Heart left ventricle (tissue), 16 donors: ENCODE measurements around the gene CHRNG. TPM values are rescaled to one million over a fixed set of nuclear protein-coding genes. Genes with fewer than 3 reads are reported as not detected.

Experiments used
- ATAC-seq, 4 donors: fragments of 200-7000 bp; cut with Tn5 transposase; one replicate each; pipeline ENCODE4 v1.9.1; 2020 to 2022; ENCODE audit warnings: moderate library complexity in 4 of 4, mild to moderate bottlenecking in 3 of 4, moderate number of reproducible peaks in 1 of 4
- DNase-seq, 5 donors: peaks; one replicate each; pipeline ENCODE4 v3.0.0-alpha.2; 2020
- H3K27ac ChIP-seq, 12 donors: fragments of 200-600 bp; sonication (generic) in 4 of 12; one replicate each; pipeline versions ENCODE4 v1.5.0 to v1.8.0; 2016 to 2022; ENCODE audit warnings: mild to moderate bottlenecking in 2 of 12
- H3K27me3 ChIP-seq, 9 donors: fragments of 200-600 bp; sonication (generic) in 2 of 9; one replicate each; pipeline versions ENCODE4 v1.5.1 to v1.8.0; 2016 to 2022; ENCODE audit warnings: mild to moderate bottlenecking in 3 of 9
- H3K36me3 ChIP-seq, 9 donors: fragments of 200-600 bp; sonication (generic) in 2 of 9; one replicate each; pipeline versions ENCODE4 v1.5.0 to v1.8.0; 2018 to 2022; ENCODE audit warnings: mild to moderate bottlenecking in 2 of 9
- H3K4me1 ChIP-seq, 12 donors: fragments of 200-600 bp; sonication (generic) in 4 of 12; one replicate each; pipeline versions ENCODE4 v1.5.0 to v1.8.0; 2016 to 2022; ENCODE audit warnings: mild to moderate bottlenecking in 3 of 12
- H3K4me3 ChIP-seq, 12 donors: fragments of 200-600 bp; sonication (generic) in 4 of 12; one replicate each; pipeline versions ENCODE4 v1.5.0 to v1.8.0; 2017 to 2022; ENCODE audit warnings: mild to moderate bottlenecking in 9 of 12, moderate library complexity in 4 of 12
- H3K9me3 ChIP-seq, 12 donors: fragments of 200-600 bp; sonication (generic) in 4 of 12; one replicate each; pipeline versions ENCODE4 v1.5.0 to v1.8.0; 2016 to 2022; ENCODE audit warnings: mild to moderate bottlenecking in 1 of 12
- CTCF ChIP-seq, 12 donors: fragments of 200-600 bp; sonication (generic) in 4 of 12; IDR thresholded peaks; one replicate each; pipeline versions ENCODE4 v1.5.0 to v1.8.0; 2018 to 2022; ENCODE audit warnings: antibody characterized with exemption in 12 of 12, mild to moderate bottlenecking in 5 of 12
- POLR2A ChIP-seq, 2 donors: fragments of 450-650 bp; IDR thresholded peaks; one replicate each; pipeline ENCODE4 v1.6.1; 2017; ENCODE audit warnings: antibody characterized with exemption in 2 of 2, mild to moderate bottlenecking in 2 of 2, moderate library complexity in 2 of 2
- WGBS, 4 donors: extraction: QIAGEN DNeasy Blood & Tissue Kit in 2 of 4; methylation state at CpG; one replicate each; pipeline versions ENCODE4 v1.1.5 to v1.1.7; 2013 to 2018; 5-methylcytosine and 5-hydroxymethylcytosine counted together
- intact Hi-C, 10 donors: fragments of 100-400 bp; cut with DNase I; formaldehyde crosslinking; loops; one replicate each; pipeline versions ENCODE4 v1.11.1 to v1.14.2; 2022
- polyA plus RNA-seq, 2 donors: library from polyadenylated mRNA; stranded (reverse); fragments of 200-250 nt; gene quantifications; one replicate each; pipeline ENCODE4 v1.2.3, GENCODE V29; 2013
- total RNA-seq, 9 donors: library from RNA; depleted of rRNA in 2 of 9; stranded (reverse); fragments of >200 nt in 2 of 9; fragmentation: NEBNext Ultra II Directional in 3 of 9; extraction: Animal tissue kit (Norgen Biotek cat#: 25700) in 3 of 9; gene quantifications; one replicate each; pipeline versions ENCODE4 v1.1.0 to v1.2.4, GENCODE V29; 2016 to 2023
- donor health status: ischemic (EF 13 %, LVEDD 7.1; RV severe dilation, severe dysfunction).
- donor health status: healthy with polysubstance abuse.
- donor health status: DM: no; HTN: yes; CAD: no.
- donor health status: DM: no; HTN: no; CAD: no.
- donor health status: ischemic (EF 25% LVEDD 6.9; RV normal size, moderate dysfunction).
- donor health status: ischemic (EF 25% LVEDD 5.7; RV mildly dilated, moderate dysfunction).
- donor health status: healthy.
- donor health status: DM: yes; HTN: yes; CAD: no.
- donor health status: ischemic (EF 35%, LVEDD 5.7; RV mildly dilated, moderate dysfunction).
- donor health status: nonischemic (EF 11% LVEDD 7.7; RV severe dilation, severe dysfunction).
- donor health status: DM: yes; HTN: yes; CAD: no.
- donor health status: PGD.
- donor health status: ischemic (EF 29% LVEDD 5.4; RV normal size, mild dysfunction).
- donor health status: nonischemic (EF 23%, LVEDD 6.1; RV moderate dilation, normal function).

Gene CHRNG
- total and polyA plus RNA-seq, 11 donors: not detected

- DNase-seq (no peak), ATAC-seq (peak in 1 of 4 donors; percentile 33)
- Histone ChIP-seq H3K4me1 (peaks cover 0 to 20% (median 7%) of the 10 kb centered on the region in 12 donors), H3K36me3 (no peaks in the 10 kb centered on the region), H3K27me3 (peaks cover 0 to 38% (median 4%) of the 10 kb centered on the region in 9 donors), H3K9me3 (no peaks in the 10 kb centered on the region), H3K27ac (no peak overlapping the region), H3K4me3 (no peak overlapping the region)
- WGBS, 4 donors: 75 to 86% (median 78%) methylated on average over 9 of the region's 9 CpGs
- intact Hi-C loops: no loop called here
- TF ChIP-seq POLR2A (IDR thresholded peaks at IDR 0.05): no peak
- no peak for TF ChIP-seq CTCF (IDR thresholded peaks at IDR 0.05)
Observed at GRCh38 chr2:232501331-232501771, 38.1 kb upstream of the CHRNG start.

- Histone ChIP-seq H3K9me3 (no peaks in the 10 kb centered on the region), H3K4me3 (no peak overlapping the region), H3K36me3 (no peaks in the 10 kb centered on the region), H3K4me1 (peaks cover 0 to 20% (median 7%) of the 10 kb centered on the region in 12 donors), H3K27me3 (peaks cover 0 to 38% (median 4%) of the 10 kb centered on the region in 9 donors), H3K27ac (no peak overlapping the region)
- intact Hi-C loops: no loop called here
- no peak for ATAC-seq
- DNase-seq: no peak
- no peak for TF ChIP-seq CTCF (IDR thresholded peaks at IDR 0.05)
- TF ChIP-seq POLR2A (IDR thresholded peaks at IDR 0.05): no peak
- WGBS, 4 donors: 65 to 69% (median 67%) methylated on average over 8 to 10 of the region's 10 CpGs
Observed at GRCh38 chr2:232501794-232502390, 37.6 kb upstream of the CHRNG start.

GRCh38 chr2:232502511-232502910 lies 37.0 kb upstream of the CHRNG start:
- whole genome bisulfite sequencing, 4 donors: 40 to 51% (median 45%) methylated on average over 20 of the region's 21 CpGs
- ATAC-seq (no peak), DNase-seq (no peak)
- Histone ChIP-seq H3K4me3 (peak overlapping the region in 1 of 12 donors; percentile 60), H3K36me3 (no peaks in the 10 kb centered on the region), H3K9me3 (no peaks in the 10 kb centered on the region), H3K4me1 (peaks cover 0 to 20% (median 7%) of the 10 kb centered on the region in 12 donors), H3K27me3 (peaks cover 0 to 38% (median 4%) of the 10 kb centered on the region in 9 donors), H3K27ac (no peak overlapping the region)
- intact Hi-C loops: no loop called here
- TF ChIP-seq CTCF (IDR thresholded peaks at IDR 0.05) (no peak), POLR2A (IDR thresholded peaks at IDR 0.05) (no peak)

- WGBS, 4 donors: 2 to 9% (median 4%) methylated on average over 37 to 75 of the region's 75 CpGs
- no peaks in the 10 kb centered on the region for H3K9me3 ChIP-seq
- peaks cover 0 to 20% (median 7%) of the 10 kb centered on the region in 12 donors for H3K4me1 ChIP-seq
- peak overlapping the region; percentile 26 to 60 (median 50) for H3K4me3 ChIP-seq
- intact Hi-C loops: no loop called here
- H3K36me3 ChIP-seq: no peaks in the 10 kb centered on the region
- no peak for TF ChIP-seq CTCF (IDR thresholded peaks at IDR 0.05)
- no peak for TF ChIP-seq POLR2A (IDR thresholded peaks at IDR 0.05)
- peak in 3 of 4 donors; percentile 52 to 82 (median 66) for ATAC-seq
- H3K27ac ChIP-seq: no peak overlapping the region
- peaks cover 0 to 38% (median 4%) of the 10 kb centered on the region in 9 donors for H3K27me3 ChIP-seq
- DNase-seq: peak in 2 of 5 donors; percentile 50 to 53
Observed at GRCh38 chr2:232502911-232503808, 36.3 kb upstream of the CHRNG start.
